Activated naive CD4-positive, alpha-beta T cell treated with anti-CD3 and anti-CD28 coated beads for 36 hours (primary cell): Measurements from ENCODE around the gene VAMP5. TPM values are rescaled to one million over a fixed set of nuclear protein-coding genes. Genes with fewer than 3 reads are reported as not detected.
"Not testable (repeated sequence)": the region's sequence is repeated elsewhere in the genome, so short reads cannot be mapped to it uniquely, and the experiment has no call there.

Source experiments
- CTCF ChIA-PET: fragments of 350-600 bp; sonication (Branson Sonifier 250); formaldehyde crosslinking; loops from one replicate; lab custom pipeline; 2021; ENCODE audit warnings: antibody characterized with exemption; lab: Charles Lee
- DNase-seq: peaks from one replicate; pipeline ENCODE4 v3.0.0-alpha.2; 2020
- H3K27ac Mint-ChIP-seq: one replicate; pipeline ENCODE4 v1.8.0; 2021; ENCODE audit warnings: mild to moderate bottlenecking, mixed read lengths
- H3K27me3 Mint-ChIP-seq: one replicate; pipeline ENCODE4 v1.8.0; 2021; ENCODE audit warnings: low read depth, mixed read lengths
- H3K36me3 Mint-ChIP-seq: one replicate; pipeline ENCODE4 v1.8.0; 2021; ENCODE audit warnings: low read depth, mixed read lengths
- H3K4me1 Mint-ChIP-seq: one replicate; pipeline ENCODE4 v1.8.0; 2021; ENCODE audit warnings: low read depth, mixed read lengths
- H3K4me3 Mint-ChIP-seq: one replicate; pipeline ENCODE4 v1.8.0; 2021; ENCODE audit warnings: mild to moderate bottlenecking, moderate library complexity, mixed read lengths
- H3K9me3 Mint-ChIP-seq: one replicate; pipeline ENCODE4 v1.8.0; 2021; ENCODE audit warnings: mixed read lengths
- intact Hi-C: fragments of 100-400 bp; cut with micrococcal nuclease; formaldehyde crosslinking; loops from one replicate; pipeline ENCODE4 v1.15.1; 2023
- total RNA-seq, 2 experiments: library from RNA; stranded (reverse); gene quantifications; one replicate each; pipeline ENCODE4 v1.2.3, GENCODE V29; 2021

The VAMP5 gene
- total RNA-seq, 2 experiments from 2014 or later: 18.4 to 21.8 TPM

DNA sequence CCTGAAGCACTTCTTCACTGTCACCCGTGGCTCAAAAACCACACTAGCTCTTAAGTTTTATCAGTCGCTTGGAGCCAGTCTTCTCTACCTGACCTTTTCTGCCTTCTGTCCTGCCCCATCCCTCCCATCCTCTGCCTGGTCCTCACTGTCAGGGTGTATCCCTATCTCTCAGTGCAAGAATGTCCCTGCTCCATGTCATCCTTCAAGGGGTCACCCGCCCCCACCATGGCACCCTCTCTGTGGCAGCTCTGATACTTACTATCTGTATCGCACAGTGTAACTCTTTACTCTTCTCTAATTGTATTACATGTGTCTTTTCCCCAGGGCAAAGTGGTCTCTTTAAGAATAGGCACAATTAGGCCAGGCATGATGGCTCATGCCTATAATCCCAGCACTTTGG is 4.4 kb downstream of the VAMP5 start:
- peaks cover 23% of the 10 kb centered on the region for H3K4me1 Mint-ChIP-seq
- H3K4me3 Mint-ChIP-seq: no peak overlapping the region
- CTCF ChIA-PET: interaction anchor here (0.6 kb wide), 1 partner anchor 639 kb away, joined by 3 read pairs; no protein-coding TSS in a partner anchor
- H3K27ac Mint-ChIP-seq: no peak overlapping the region
- H3K9me3 Mint-ChIP-seq: no peaks in the 10 kb centered on the region
- intact Hi-C loops: no loop called here
- H3K36me3 Mint-ChIP-seq: peaks cover under 1% of the 10 kb centered on the region
- no peaks in the 10 kb centered on the region for H3K27me3 Mint-ChIP-seq
- no peak for DNase-seq

DNA sequence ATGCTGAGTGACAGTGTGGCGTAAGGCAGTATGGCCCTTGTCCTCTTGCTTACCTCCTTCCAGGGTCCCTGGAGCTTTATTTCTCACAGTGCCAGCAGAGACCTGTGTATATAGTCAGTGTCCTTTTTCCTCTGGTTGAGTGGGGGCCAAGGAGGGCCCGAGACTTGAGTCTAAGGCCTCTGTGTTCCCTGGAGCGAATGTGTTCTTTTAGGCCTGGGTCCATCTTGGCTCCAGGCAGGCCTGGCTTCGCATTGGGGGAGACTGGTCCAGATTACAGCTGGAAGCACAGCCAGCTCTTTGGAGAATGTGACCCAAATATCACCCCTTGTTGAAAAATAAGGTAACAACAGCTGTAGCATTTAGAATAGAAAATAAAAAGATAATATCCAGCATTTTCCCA is 5.0 kb downstream of the VAMP5 start:
- no peaks in the 10 kb centered on the region for H3K36me3 Mint-ChIP-seq
- peaks cover 23% of the 10 kb centered on the region for H3K4me1 Mint-ChIP-seq
- H3K9me3 Mint-ChIP-seq: no peaks in the 10 kb centered on the region
- intact Hi-C loops: no loop called here
- CTCF ChIA-PET: interaction anchor here (0.6 kb wide), 1 partner anchor 640 kb away, joined by 3 read pairs; no protein-coding TSS in a partner anchor
- H3K27ac Mint-ChIP-seq: no peak overlapping the region
- DNase-seq: no peak
- no peaks in the 10 kb centered on the region for H3K27me3 Mint-ChIP-seq
- H3K4me3 Mint-ChIP-seq: no peak overlapping the region

DNA sequence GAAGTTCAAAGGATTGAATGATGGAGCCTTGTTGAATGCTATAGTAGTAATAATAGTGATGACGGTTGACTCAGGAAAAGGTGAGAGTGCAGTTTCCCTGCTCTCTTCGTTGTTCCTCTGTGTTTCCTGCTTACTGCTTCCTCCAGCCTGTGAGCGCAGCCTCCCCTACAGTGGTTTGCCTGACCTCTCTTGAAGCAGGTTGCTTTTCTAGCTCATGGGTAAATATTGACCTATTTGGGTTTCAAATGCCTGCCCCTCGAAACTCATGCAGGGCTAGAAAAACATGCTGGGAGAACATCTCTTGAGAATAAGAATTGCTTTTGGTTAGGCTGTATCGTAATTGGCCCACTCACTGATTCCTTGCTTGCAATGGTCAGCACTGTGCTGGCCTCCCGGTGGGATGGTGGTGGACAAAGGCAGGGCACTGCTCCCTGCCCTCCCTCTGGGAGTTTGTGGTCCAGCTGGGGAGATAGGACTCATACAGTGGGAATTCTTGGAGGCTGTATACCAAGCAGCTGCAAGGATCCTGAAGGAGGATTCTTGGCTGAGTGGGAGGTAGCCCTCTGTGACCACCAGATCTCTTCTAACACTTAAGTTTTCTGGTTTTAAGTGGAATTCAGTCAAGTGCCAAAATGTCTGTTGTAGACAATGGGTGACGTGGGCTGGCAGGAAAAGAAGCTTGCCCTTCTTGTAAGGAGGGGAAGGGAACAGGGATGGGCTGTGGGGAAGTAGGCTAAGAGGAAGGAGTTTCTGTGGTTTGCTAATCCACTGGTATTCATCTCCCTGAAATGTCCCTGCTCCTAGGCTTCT is 6.0 kb downstream of the VAMP5 start:
- no peak overlapping the region for H3K4me3 Mint-ChIP-seq
- no peaks in the 10 kb centered on the region for H3K36me3 Mint-ChIP-seq
- DNase-seq: no peak
- intact Hi-C loops: no loop called here
- H3K27ac Mint-ChIP-seq: no peak overlapping the region
- H3K4me1 Mint-ChIP-seq: peaks cover 28% of the 10 kb centered on the region
- H3K27me3 Mint-ChIP-seq: no peaks in the 10 kb centered on the region
- H3K9me3 Mint-ChIP-seq: no peaks in the 10 kb centered on the region
- CTCF ChIA-PET: no interaction called here

DNA sequence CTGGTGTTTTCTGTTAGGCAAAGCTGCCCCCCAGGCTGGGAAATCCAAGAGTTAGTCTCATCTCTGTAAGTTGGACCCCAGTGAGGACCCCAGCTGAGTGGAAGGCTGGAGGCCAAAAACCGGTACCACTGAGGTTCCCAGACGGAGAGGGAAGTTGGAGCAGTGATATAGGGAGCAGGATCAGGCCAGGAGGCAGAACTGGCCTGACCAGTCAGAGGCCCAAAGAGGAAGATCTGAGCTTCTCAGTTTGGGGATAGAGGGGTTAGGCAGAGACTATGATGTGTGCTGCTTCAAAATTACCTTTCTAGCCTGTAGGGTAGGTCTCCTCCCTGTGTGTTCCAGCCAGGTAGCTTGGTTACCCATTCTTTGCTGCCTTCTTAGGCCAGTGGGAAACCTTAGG is 6.7 kb downstream of the VAMP5 start:
- DNase-seq: no peak
- Mint-ChIP-seq H3K36me3 (peaks cover 3% of the 10 kb centered on the region), H3K9me3 (no peaks in the 10 kb centered on the region), H3K4me1 (peaks cover 25% of the 10 kb centered on the region), H3K4me3 (no peak overlapping the region), H3K27ac (no peak overlapping the region), H3K27me3 (no peaks in the 10 kb centered on the region)
- CTCF ChIA-PET: no interaction called here
- intact Hi-C loops: no loop called here

DNA sequence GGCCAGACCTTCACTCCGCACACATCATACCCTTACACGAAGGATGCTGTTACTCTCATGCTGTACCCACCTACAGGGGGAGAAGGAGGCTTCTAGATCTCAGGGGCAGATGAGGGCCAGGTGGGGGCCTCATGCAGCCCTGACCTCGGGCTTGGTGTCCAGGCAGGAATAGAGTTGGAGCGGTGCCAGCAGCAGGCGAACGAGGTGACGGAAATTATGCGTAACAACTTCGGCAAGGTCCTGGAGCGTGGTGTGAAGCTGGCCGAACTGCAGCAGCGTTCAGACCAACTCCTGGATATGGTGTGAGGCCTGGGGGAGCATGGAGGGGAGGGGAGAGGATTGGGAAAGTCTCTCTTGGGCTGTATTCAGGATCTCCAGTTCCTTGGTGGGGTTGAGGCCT is 7.3 kb downstream of the VAMP5 start:
- peaks cover 3% of the 10 kb centered on the region for H3K36me3 Mint-ChIP-seq
- no peaks in the 10 kb centered on the region for H3K27me3 Mint-ChIP-seq
- DNase-seq: no peak
- H3K4me1 Mint-ChIP-seq: peaks cover 28% of the 10 kb centered on the region
- CTCF ChIA-PET: no interaction called here
- intact Hi-C loops: no loop called here
- H3K9me3 Mint-ChIP-seq: no peaks in the 10 kb centered on the region
- no peak overlapping the region for H3K27ac Mint-ChIP-seq
- no peak overlapping the region for H3K4me3 Mint-ChIP-seq

DNA sequence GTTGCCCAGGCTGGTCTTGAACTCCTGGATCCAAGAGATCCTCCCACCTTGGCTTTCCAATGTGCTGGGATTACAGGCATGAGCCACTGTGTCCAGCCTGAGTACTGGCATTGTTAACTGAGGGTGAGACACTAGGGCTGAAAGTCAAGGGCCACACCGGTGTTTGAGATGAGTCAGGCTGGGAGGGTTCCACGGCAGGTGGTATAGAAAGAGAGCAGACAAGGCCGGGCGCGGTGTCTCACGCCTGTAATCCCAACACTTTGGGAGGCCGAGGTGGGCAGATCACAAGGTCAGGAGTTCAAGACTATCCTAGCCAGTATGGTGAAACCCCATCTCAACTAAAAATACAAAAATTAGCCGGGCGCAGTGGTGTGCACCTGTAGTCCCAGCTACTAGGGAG is 8.1 kb downstream of the VAMP5 start:
- CTCF ChIA-PET, intact Hi-C loops, H3K27me3 Mint-ChIP-seq, H3K9me3 Mint-ChIP-seq, H3K27ac Mint-ChIP-seq, H3K4me3 Mint-ChIP-seq, H3K36me3 Mint-ChIP-seq, DNase-seq: not testable (repeated sequence)
- peaks cover 32% of the 10 kb centered on the region for H3K4me1 Mint-ChIP-seq

DNA sequence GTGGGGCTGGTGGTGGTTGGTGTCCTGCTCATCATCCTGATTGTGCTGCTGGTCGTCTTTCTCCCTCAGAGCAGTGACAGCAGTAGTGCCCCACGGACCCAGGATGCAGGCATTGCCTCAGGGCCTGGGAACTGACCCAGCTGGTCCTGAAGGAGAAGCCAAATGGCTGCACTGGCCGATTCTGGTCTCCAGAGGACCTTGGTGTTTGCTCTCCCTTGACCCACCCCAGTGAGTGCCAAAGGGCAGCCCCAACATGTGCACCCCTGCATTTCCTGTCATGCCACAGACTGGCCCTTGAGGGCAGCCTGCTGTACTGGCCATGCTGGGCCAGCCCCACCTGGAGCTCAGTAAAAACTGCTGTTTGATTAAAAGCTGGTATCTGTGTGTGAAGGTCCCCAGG is 8.8 kb downstream of the VAMP5 start:
- Mint-ChIP-seq H3K4me1 (peaks cover 31% of the 10 kb centered on the region), H3K27ac (peak overlapping the region; percentile 12), H3K27me3 (no peaks in the 10 kb centered on the region), H3K9me3 (no peaks in the 10 kb centered on the region), H3K4me3 (no peak overlapping the region), H3K36me3 (peaks cover 3% of the 10 kb centered on the region)
- no peak for DNase-seq
- intact Hi-C loops: no loop called here
- CTCF ChIA-PET: interaction anchor here (0.6 to 1.2 kb wide), 2 partner anchors 19 to 235 kb away, joined by 3 to 4 read pairs; partner anchors contain the start of gene C2orf68

DNA sequence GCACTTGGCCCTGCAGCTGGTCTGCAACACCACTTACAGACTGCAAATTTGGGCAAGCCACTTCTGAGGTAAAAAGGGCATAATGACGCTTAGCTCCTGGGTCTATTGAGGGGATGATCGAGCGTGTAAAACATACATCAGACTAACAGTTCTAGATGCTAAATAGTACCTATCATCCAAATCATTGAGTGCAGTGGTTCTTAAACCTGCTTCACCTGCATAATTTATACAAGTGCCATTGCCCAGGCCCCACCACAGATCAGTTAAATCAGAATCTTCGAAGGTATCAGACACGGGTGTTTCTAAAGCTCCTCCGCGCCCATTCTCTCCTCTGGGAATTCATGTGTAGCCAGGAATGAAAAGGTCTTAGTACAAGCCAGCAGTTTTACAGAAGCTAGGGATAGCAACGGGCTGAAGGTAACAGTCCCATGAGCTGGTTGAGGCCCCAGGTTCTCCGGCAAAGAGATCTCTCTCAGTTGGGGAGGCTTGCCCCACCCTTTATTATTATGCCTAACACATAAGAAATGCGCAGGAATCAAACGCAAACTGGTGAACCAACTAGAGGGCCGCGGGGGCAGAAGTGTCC is 10.6 kb downstream of the VAMP5 start:
- no peaks in the 10 kb centered on the region for H3K9me3 Mint-ChIP-seq
- CTCF ChIA-PET: interaction anchor here (0.6 to 2.4 kb wide), 6 partner anchors 10 to 171 kb away, joined by 3 to 11 read pairs (median 4); no protein-coding TSS in a partner anchor

DNA sequence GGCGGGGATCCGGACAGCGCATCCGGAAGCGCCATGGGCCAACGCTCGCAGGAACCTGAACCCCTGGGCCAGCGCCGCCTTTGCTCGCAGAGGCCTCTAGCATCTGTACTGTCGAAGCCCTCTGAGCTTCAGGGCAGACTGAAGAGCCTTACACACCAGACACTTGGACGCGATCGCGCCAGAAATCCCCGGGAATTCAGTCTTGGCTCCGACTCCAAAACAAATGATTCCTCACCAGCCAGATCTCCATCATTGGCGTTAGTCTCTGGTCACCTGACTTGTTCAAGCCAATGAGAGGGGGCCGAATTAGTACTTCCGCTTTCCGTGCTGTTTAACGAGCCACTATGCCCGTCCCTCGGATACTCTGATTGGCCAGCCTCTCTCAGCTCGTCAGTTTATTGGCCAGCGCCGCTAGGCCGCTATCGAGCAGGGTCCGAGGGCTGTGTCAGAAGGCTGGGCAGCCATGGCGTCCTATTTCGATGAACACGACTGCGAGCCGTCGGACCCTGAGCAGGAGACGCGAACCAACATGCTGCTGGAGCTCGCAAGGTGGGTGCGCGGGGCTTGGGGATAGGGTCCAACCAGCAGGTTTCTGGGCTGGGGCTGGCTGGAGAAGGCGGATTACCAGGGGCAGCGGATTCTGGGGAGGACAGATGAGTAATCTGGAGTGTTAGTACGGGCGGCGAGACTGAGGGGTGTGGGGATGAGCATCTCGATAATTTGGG is 11.2 kb downstream of the VAMP5 start, which contains the start of gene RNF181:
Gene RNF181, plus strand, starts transcription at position 445 of the 725 bp plus-strand sequence. Its CDS starts 19 bp downstream, at position 464.
- Mint-ChIP-seq H3K9me3 (no peaks in the 10 kb centered on the region), H3K36me3 (peaks cover 5% of the 10 kb centered on the region), H3K4me1 (peaks cover 31% of the 10 kb centered on the region), H3K4me3 (peak within 1 kb of the TSS; percentile 97), H3K27ac (peak within 1 kb of the TSS; percentile 92), H3K27me3 (no peaks in the 10 kb centered on the region)
- CTCF ChIA-PET: interaction anchor here (0.6 to 2.4 kb wide), 7 partner anchors 10 to 294 kb away, joined by 3 to 11 read pairs (median 4); no protein-coding TSS in a partner anchor
- intact Hi-C loops: loop anchor here (1.0 kb wide), 2 partner anchors 8 to 34 kb away; partner anchors contain the start of gene GGCX
- DNase-seq: peak; percentile 96

More for the DNA sequence above, 10.6 kb downstream of the VAMP5 start:
- intact Hi-C loops: loop anchor here (1.0 kb wide), 3 partner anchors 8 to 34 kb away; partner anchors contain the start of genes GGCX and VAMP5
- Mint-ChIP-seq H3K27me3 (no peaks in the 10 kb centered on the region), H3K4me1 (peaks cover 31% of the 10 kb centered on the region), H3K4me3 (peak overlapping the region; percentile 97), H3K36me3 (peaks cover 5% of the 10 kb centered on the region), H3K27ac (peak overlapping the region; percentile 92)
- no peak for DNase-seq

DNA sequence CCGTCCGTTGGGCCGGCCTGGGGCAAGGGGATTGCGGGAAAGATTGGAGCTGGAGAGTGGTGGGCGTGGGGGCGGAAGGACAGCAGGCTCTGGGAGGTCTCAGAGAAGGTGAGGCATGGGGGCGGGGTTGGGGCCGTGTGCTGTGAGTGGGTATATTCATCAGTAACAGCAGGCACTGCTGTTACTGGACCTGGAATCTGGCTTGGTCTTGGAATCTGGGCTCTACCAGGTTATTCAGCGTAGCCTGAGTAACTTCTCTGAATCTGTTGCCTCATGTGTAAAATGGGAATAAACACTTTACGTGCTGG is 11.7 kb downstream of the VAMP5 start:
- Mint-ChIP-seq H3K4me1 (peaks cover 31% of the 10 kb centered on the region), H3K4me3 (peak overlapping the region; percentile 97), H3K9me3 (no peaks in the 10 kb centered on the region), H3K27me3 (no peaks in the 10 kb centered on the region), H3K27ac (peak overlapping the region; percentile 92), H3K36me3 (peaks cover 5% of the 10 kb centered on the region)
- CTCF ChIA-PET: interaction anchor here (0.6 to 2.4 kb wide), 5 partner anchors 9 to 293 kb away, joined by 3 to 11 read pairs (median 5); no protein-coding TSS in a partner anchor
- DNase-seq: peak; percentile 26
- intact Hi-C loops: no loop called here

DNA sequence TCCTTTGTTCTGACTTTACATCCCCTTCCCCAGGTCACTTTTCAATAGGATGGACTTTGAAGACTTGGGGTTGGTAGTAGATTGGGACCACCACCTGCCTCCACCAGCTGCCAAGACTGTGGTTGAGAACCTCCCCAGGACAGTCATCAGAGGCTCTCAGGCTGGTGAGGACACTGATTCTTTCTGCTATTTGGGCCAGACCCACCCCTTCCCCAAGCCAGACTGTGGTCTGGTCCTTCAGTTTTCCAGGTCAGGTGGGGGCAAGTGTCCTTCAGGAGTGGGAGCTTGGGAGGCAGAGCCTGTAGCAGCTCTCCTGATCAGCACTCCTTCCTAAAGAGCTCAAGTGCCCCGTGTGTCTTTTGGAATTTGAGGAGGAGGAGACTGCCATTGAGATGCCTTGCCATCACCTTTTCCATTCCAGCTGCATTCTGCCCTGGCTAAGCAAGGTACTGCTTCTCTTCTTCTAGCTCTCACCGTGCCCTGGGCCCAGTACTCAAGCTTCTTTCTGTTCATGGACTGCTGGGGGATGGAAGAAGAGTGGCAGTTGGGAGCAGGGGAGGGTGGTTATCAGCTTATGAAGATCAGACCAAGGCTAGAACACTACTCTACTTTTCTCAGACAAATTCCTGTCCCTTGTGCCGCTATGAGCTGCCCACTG is 12.4 kb downstream of the VAMP5 start:
- peaks cover 31% of the 10 kb centered on the region for H3K4me1 Mint-ChIP-seq
- intact Hi-C loops: no loop called here
- no peaks in the 10 kb centered on the region for H3K27me3 Mint-ChIP-seq
- H3K9me3 Mint-ChIP-seq: no peaks in the 10 kb centered on the region
- peak overlapping the region; percentile 92 for H3K27ac Mint-ChIP-seq
- DNase-seq: no peak
- CTCF ChIA-PET: interaction anchor here (0.6 to 2.4 kb wide), 3 partner anchors 18 to 293 kb away, joined by 3 to 9 read pairs (median 5); no protein-coding TSS in a partner anchor
- peaks cover 5% of the 10 kb centered on the region for H3K36me3 Mint-ChIP-seq
- peak overlapping the region; percentile 97 for H3K4me3 Mint-ChIP-seq
